Chondrocyte (in vitro differentiated cells): Measurements from ENCODE around the gene RXFP1. TPM values are rescaled to one million over a fixed set of nuclear protein-coding genes. Genes with fewer than 3 reads are reported as not detected.

Experiments
- DNase-seq: peaks from one replicate; pipeline ENCODE4 v3.0.0; 2021; ENCODE audit warnings: mixed read lengths, low spot score
- H3K27ac Mint-ChIP-seq: one replicate; pipeline ENCODE4 v1.8.0; 2021; ENCODE audit warnings: mild to moderate bottlenecking, moderate library complexity, mixed read lengths; ENCODE audit not compliant: unreplicated experiment
- H3K27me3 Mint-ChIP-seq: 2 replicates; pipeline ENCODE4 v1.8.0; 2021; ENCODE audit warnings: low read depth, mixed read lengths
- H3K36me3 Mint-ChIP-seq: 2 replicates; pipeline ENCODE4 v1.8.0; 2021; ENCODE audit warnings: low read depth, mixed read lengths
- H3K4me1 Mint-ChIP-seq: 2 replicates; pipeline ENCODE4 v1.8.0; 2021; ENCODE audit warnings: low read depth, mild to moderate bottlenecking, mixed read lengths
- H3K4me3 Mint-ChIP-seq: one replicate; pipeline ENCODE4 v1.8.0; 2021; ENCODE audit warnings: mild to moderate bottlenecking, moderate library complexity, mixed read lengths; ENCODE audit not compliant: unreplicated experiment
- H3K9me3 Mint-ChIP-seq: 2 replicates; pipeline ENCODE4 v1.8.0; 2021; ENCODE audit warnings: low read depth, mixed read lengths
- CTCF ChIP-seq: fragments of 200-600 bp; sonication (generic); IDR thresholded peaks from 2 replicates; pipeline ENCODE4 v1.5.0; 2021; ENCODE audit warnings: antibody characterized with exemption, mild to moderate bottlenecking, moderate library complexity
- total RNA-seq: library from RNA; stranded (reverse); gene quantifications from 3 replicates; pipeline ENCODE4 v1.2.1, GENCODE V29; 2021

RXFP1 gene
- total RNA-seq, 1 donor from 2014 or later, result not detected

- no peak for TF ChIP-seq CTCF
- H3K27ac Mint-ChIP-seq, result no peak overlapping the region
- no peaks in the 10 kb centered on the region for H3K27me3 Mint-ChIP-seq
- H3K36me3 Mint-ChIP-seq, result no peaks in the 10 kb centered on the region
- DNase-seq, result no peak
- H3K9me3 Mint-ChIP-seq, result peaks cover 3% of the 10 kb centered on the region
- H3K4me1 Mint-ChIP-seq, result no peaks in the 10 kb centered on the region
- H3K4me3 Mint-ChIP-seq, result no peak overlapping the region
Measured at GRCh38 chr4:158540125-158540907, 18.6 kb downstream of the RXFP1 start.

GRCh38 chr4:158541506-158541905 lies 19.8 kb downstream of the RXFP1 start:
- no peak for TF ChIP-seq CTCF
- Mint-ChIP-seq H3K4me3 (no peak overlapping the region), H3K4me1 (no peaks in the 10 kb centered on the region), H3K9me3 (peaks cover 3% of the 10 kb centered on the region), H3K27me3 (no peaks in the 10 kb centered on the region), H3K36me3 (no peaks in the 10 kb centered on the region), H3K27ac (no peak overlapping the region)
- DNase-seq, result no peak

- Mint-ChIP-seq H3K36me3 (no peaks in the 10 kb centered on the region), H3K9me3 (peaks cover 13% of the 10 kb centered on the region), H3K4me1 (no peaks in the 10 kb centered on the region), H3K27me3 (no peaks in the 10 kb centered on the region), H3K27ac (no peak overlapping the region), H3K4me3 (no peak overlapping the region)
- DNase-seq, result no peak
- TF ChIP-seq CTCF, result no peak
Measured at GRCh38 chr4:158543191-158543590, 21.5 kb downstream of the RXFP1 start.

- H3K4me1 Mint-ChIP-seq, result no peaks in the 10 kb centered on the region
- H3K36me3 Mint-ChIP-seq, result no peaks in the 10 kb centered on the region
- H3K4me3 Mint-ChIP-seq, result no peak overlapping the region
- H3K27me3 Mint-ChIP-seq, result no peaks in the 10 kb centered on the region
- no peak overlapping the region for H3K27ac Mint-ChIP-seq
- peaks cover 13% of the 10 kb centered on the region for H3K9me3 Mint-ChIP-seq
- TF ChIP-seq CTCF, result no peak
- no peak for DNase-seq
Measured at GRCh38 chr4:158544141-158544540, 22.5 kb downstream of the RXFP1 start.

- Mint-ChIP-seq H3K4me1 (no peaks in the 10 kb centered on the region), H3K27me3 (peaks cover 16% of the 10 kb centered on the region), H3K36me3 (no peaks in the 10 kb centered on the region), H3K27ac (no peak overlapping the region), H3K4me3 (no peak overlapping the region), H3K9me3 (no peaks in the 10 kb centered on the region)
- TF ChIP-seq CTCF, result no peak
- DNase-seq, result no peak
Measured at GRCh38 chr4:158553364-158553763, 31.7 kb downstream of the RXFP1 start.
